ENCODE results near the gene ARHGAP30.

ARHGAP30 gene

GRCh38 chr1:161008869-161009510, 60.7 kb downstream of the ARHGAP30 start:
- no peak for DNase-seq (ENCODE audit: low read depth)

GRCh38 chr1:161007369-161007768, 62.3 kb downstream of the ARHGAP30 start:
- DNase-seq (ENCODE audit: low read depth) = no peak

GRCh38 chr1:161006563-161006962, 63.1 kb downstream of the ARHGAP30 start:
- no peak for DNase-seq (ENCODE audit: low read depth)

- DNase-seq (ENCODE audit: low read depth) = no peak
Measured at GRCh38 chr1:161001525-161001924, 68.2 kb downstream of the ARHGAP30 start.

- DNase-seq (ENCODE audit: low read depth) = no peak
Measured at GRCh38 chr1:161000736-161001480, 68.8 kb downstream of the ARHGAP30 start.

GRCh38 chr1:160999376-160999775, 70.3 kb downstream of the ARHGAP30 start:
- DNase-seq (ENCODE audit: low read depth) = no peak

- DNase-seq (ENCODE audit: low read depth) = no peak
Measured at GRCh38 chr1:160997323-160998038, 72.2 kb downstream of the ARHGAP30 start.

All from stimulated activated CD8-positive, alpha-beta memory T cell treated with anti-CD3 and anti-CD28 coated beads, Interleukin-4, amount 100 ng/mL, for 24 hours (primary cell).